Sigmoid colon (tissue), 7 donors: ENCODE data around the gene DPF1. TPM values are rescaled to one million over a fixed set of nuclear protein-coding genes. Genes with fewer than 3 reads are reported as not detected.

Source experiments
- DNase-seq: peaks from one replicate; pipeline ENCODE4 v3.0.0-alpha.2; 2019
- H3K27ac ChIP-seq, 4 donors: fragments of 200-600 bp; sonication (generic); one replicate each; pipeline ENCODE4 v1.5.1; 2016 to 2019; ENCODE audit warnings: mild to moderate bottlenecking in 1 of 4
- H3K27me3 ChIP-seq, 3 donors: fragments of 200-600 bp; sonication (generic); one replicate each; pipeline ENCODE4 v1.5.1; 2019; ENCODE audit warnings: mild to moderate bottlenecking in 1 of 3
- H3K36me3 ChIP-seq, 4 donors: fragments of 200-600 bp; sonication (generic); one replicate each; pipeline ENCODE4 v1.5.1; 2016 to 2019
- H3K4me1 ChIP-seq, 4 donors: fragments of 200-600 bp; sonication (generic); one replicate each; pipeline ENCODE4 v1.5.1; 2017 to 2019
- H3K4me3 ChIP-seq, 4 donors: fragments of 200-600 bp; sonication (generic); one replicate each; pipeline ENCODE4 v1.5.1; 2017 to 2019; ENCODE audit warnings: mild to moderate bottlenecking in 2 of 4, moderate library complexity in 1 of 4
- H3K9me3 ChIP-seq, 4 donors: fragments of 200-600 bp in 3 of 4; sonication (generic) in 3 of 4; one replicate each; pipeline versions ENCODE4 v1.5.1 to v1.6.1; 2013 to 2019
- EP300 ChIP-seq, 4 donors: sonication (generic); formaldehyde crosslinking; IDR thresholded peaks; one replicate each; pipeline ENCODE4 v1.6.1; 2017; ENCODE audit warnings: antibody characterized with exemption in 4 of 4
- POLR2A ChIP-seq, 2 donors: fragments of 450-650 bp; IDR thresholded peaks; one replicate each; pipeline ENCODE4 v1.6.1; 2016; ENCODE audit warnings: antibody characterized with exemption in 2 of 2, mild to moderate bottlenecking in 2 of 2, moderate library complexity in 2 of 2
- POLR2AphosphoS5 ChIP-seq, 4 donors: sonication (generic); formaldehyde crosslinking; IDR thresholded peaks; one replicate each; pipeline ENCODE4 v1.6.1; 2017; ENCODE audit warnings: antibody characterized with exemption in 4 of 4
- WGBS, 2 donors: extraction: QIAGEN DNeasy Blood & Tissue Kit; methylation state at CpG; one replicate each; pipeline ENCODE4 v1.1.7; 2013; 5-methylcytosine and 5-hydroxymethylcytosine counted together
- intact Hi-C: fragments of 100-400 bp; cut with DNase I; formaldehyde crosslinking; loops from one replicate; pipeline ENCODE4 v1.15.1; 2023
- polyA plus RNA-seq, 3 donors: library from polyadenylated mRNA; stranded (reverse); fragments of 200-250 nt; gene quantifications; one replicate each; pipeline ENCODE4 v1.2.3, GENCODE V29; 2013
- total RNA-seq, 4 donors: library from RNA; depleted of rRNA; stranded (reverse); fragments of >200 nt; gene quantifications; one replicate each; pipeline ENCODE4 v1.1.0, GENCODE V29; 2016
- TF ChIP-seq, protein P1 (sequence below), 4 experiments: fragments of 450-650 bp in 3 of 4; fragments of 200-600 bp in 1 of 4; IDR thresholded peaks; one replicate each; pipeline ENCODE4 v1.5.1; 2016 to 2019; ENCODE audit warnings: antibody characterized with exemption in 4 of 4, mild to moderate bottlenecking in 3 of 4, moderate library complexity in 2 of 4
- donor health status: healthy with polysubstance abuse.
- donor health status: Bipolar disorder and iron deficiency.
- donor health status: healthy.

Gene DPF1
- total and polyA plus RNA-seq, 7 donors: 0.12 to 1.4 TPM; not detected in 5

DNA sequence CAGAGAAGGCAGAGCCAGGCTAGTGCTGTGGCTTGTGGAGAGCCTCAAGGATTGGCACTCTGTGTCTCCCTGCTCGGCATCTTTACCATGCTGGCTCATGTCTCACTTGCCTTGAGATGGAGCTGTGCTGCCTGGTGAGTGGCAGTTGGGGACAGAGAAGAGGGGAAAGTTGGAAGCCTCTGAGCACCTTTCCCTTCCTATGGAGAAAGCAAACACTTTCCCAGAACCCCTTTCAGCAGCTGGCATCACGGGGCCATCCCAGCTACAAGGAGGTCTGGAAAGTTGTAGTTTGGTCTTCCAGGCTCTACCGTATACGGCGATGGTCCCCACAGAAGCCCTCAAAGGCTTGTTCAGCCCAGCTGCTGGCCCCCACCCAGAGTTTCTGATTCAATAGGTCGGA, 58.7 kb downstream of the DPF1 start:
- Histone ChIP-seq H3K9me3 (peaks cover 3 to 11% (median 10%) of the 10 kb centered on the region in 4 donors), H3K4me3 (no peak overlapping the region), H3K4me1 (no peaks in the 10 kb centered on the region), H3K36me3 (peaks cover 4 to 51% (median 32%) of the 10 kb centered on the region in 4 donors), H3K27me3 (no peaks in the 10 kb centered on the region), H3K27ac (no peak overlapping the region)
- TF ChIP-seq, protein P1, sequence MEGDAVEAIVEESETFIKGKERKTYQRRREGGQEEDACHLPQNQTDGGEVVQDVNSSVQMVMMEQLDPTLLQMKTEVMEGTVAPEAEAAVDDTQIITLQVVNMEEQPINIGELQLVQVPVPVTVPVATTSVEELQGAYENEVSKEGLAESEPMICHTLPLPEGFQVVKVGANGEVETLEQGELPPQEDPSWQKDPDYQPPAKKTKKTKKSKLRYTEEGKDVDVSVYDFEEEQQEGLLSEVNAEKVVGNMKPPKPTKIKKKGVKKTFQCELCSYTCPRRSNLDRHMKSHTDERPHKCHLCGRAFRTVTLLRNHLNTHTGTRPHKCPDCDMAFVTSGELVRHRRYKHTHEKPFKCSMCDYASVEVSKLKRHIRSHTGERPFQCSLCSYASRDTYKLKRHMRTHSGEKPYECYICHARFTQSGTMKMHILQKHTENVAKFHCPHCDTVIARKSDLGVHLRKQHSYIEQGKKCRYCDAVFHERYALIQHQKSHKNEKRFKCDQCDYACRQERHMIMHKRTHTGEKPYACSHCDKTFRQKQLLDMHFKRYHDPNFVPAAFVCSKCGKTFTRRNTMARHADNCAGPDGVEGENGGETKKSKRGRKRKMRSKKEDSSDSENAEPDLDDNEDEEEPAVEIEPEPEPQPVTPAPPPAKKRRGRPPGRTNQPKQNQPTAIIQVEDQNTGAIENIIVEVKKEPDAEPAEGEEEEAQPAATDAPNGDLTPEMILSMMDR (IDR thresholded peaks at IDR 0.05): no peak
- TF ChIP-seq POLR2AphosphoS5 (IDR thresholded peaks at IDR 0.05) (no peak), POLR2A (IDR thresholded peaks at IDR 0.05) (no peak), EP300 (IDR thresholded peaks at IDR 0.05) (no peak)
- WGBS, 2 donors: 98 to 99% methylated on average over 6 of the region's 6 CpGs
- intact Hi-C loops: no loop called here
- no peak for DNase-seq

DNA sequence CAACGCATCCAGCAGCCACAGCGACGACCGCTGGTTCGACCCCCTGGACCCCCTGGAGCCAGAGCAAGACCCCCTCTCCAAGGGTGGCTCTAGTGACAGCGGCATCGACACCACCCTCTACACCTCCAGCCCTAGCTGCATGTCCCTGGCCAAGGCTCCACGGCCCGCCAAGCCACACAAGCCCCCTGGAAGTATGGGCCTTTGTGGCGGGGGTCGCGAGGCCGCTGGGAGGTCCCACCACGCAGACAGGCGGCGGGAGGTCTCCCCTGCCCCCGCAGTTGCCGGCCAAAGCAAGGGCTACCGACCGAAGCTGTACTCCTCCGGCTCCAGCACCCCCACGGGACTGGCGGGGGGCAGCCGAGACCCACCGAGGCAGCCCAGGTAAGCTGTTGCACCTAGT, 59.5 kb downstream of the DPF1 start:
- 97 to 98% methylated on average over 25 of the region's 25 CpGs for WGBS, 2 donors
- peaks cover 3 to 11% (median 10%) of the 10 kb centered on the region in 4 donors for H3K9me3 ChIP-seq
- H3K4me1 ChIP-seq: no peaks in the 10 kb centered on the region
- peaks cover 4 to 53% (median 32%) of the 10 kb centered on the region in 4 donors for H3K36me3 ChIP-seq
- intact Hi-C loops: no loop called here
- no peak for DNase-seq
- H3K27ac ChIP-seq: no peak overlapping the region
- no peak overlapping the region for H3K4me3 ChIP-seq
- no peaks in the 10 kb centered on the region for H3K27me3 ChIP-seq
- no peak for TF ChIP-seq EP300 (IDR thresholded peaks at IDR 0.05)
- TF ChIP-seq POLR2A (IDR thresholded peaks at IDR 0.05): no peak
- TF ChIP-seq, protein P1 (IDR thresholded peaks at IDR 0.05): no peak
- TF ChIP-seq POLR2AphosphoS5 (IDR thresholded peaks at IDR 0.05): no peak

DNA sequence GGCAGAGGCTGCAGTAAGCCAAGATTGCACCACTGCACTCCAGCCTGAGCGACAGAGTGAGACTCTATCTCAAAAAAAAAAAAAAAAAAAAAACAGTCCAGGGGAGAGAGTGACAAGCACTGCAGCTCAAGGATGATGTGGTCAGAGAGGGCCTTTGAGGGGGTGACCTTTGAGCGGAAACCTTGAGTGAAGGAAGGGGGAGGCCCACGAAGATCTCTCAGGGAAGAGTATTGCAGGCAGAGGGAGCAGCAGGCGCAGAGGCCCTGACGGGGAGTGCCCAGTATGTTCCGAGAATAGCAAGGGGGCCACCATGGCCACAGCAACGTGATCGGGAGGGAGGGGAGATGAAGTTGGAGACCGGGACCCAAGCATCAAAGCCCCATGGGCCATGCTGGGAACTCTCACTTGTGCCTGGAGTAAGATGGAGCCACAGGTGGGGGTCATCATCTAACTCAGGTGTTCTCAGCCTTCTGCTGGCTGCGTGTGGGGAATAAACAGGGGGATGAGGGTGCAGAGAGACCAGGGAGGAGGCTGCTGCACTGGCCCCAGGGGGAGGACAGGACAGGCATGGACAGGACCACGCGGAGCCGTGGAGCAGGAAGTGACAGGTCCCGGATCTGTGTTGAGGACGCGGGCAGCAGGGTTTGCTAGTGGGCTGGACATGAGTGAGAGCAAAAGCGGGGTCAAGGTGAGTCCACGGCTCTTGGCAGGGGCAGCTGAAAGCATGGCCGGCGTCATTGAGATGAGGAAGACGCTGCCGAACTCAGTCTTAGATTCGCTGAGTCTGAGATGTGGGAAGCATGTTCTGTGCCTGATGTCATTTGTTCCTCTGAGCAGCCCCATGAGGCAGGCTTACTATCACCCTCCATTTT, 60.4 kb downstream of the DPF1 start:
- WGBS, 2 donors: 96 to 98% methylated on average over 23 of the region's 23 CpGs
- H3K9me3 ChIP-seq: peaks cover 3 to 11% (median 10%) of the 10 kb centered on the region in 4 donors
- no peak overlapping the region for H3K27ac ChIP-seq
- peaks cover 4 to 60% (median 32%) of the 10 kb centered on the region in 4 donors for H3K36me3 ChIP-seq
- H3K27me3 ChIP-seq: no peaks in the 10 kb centered on the region
- DNase-seq: no peak
- no peak overlapping the region for H3K4me3 ChIP-seq
- no peaks in the 10 kb centered on the region for H3K4me1 ChIP-seq
- TF ChIP-seq, protein P1 (IDR thresholded peaks at IDR 0.05): no peak
- TF ChIP-seq POLR2A (IDR thresholded peaks at IDR 0.05) (no peak), POLR2AphosphoS5 (IDR thresholded peaks at IDR 0.05) (no peak), EP300 (IDR thresholded peaks at IDR 0.05) (no peak)
- intact Hi-C loops: no loop called here

DNA sequence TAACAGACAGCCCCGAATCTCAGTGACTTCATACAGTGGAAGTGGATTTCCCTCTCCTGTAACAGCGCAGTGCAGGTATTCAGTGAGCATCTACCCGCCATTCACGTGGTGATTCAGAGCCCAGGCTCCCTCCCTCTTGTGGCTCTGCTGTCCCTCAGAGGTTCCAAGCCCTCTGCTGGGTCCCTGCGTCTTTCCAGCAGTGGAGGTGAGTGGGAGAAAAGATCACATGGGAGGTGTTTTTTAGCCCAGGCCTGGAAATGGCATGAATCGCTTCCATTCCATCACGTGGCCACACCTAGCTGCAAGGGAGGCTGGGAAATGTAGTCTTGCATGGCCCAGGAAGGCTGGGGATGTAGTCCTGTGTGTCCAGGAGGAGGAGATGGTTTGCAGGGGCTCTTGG, 61.4 kb downstream of the DPF1 start:
- TF ChIP-seq, protein P1 (IDR thresholded peaks at IDR 0.05): no peak
- TF ChIP-seq POLR2A (IDR thresholded peaks at IDR 0.05) (no peak), EP300 (IDR thresholded peaks at IDR 0.05) (no peak), POLR2AphosphoS5 (IDR thresholded peaks at IDR 0.05) (no peak)
- no peak for DNase-seq
- H3K36me3 ChIP-seq: peaks cover 4 to 63% (median 32%) of the 10 kb centered on the region in 4 donors

More for the DNA sequence above, 61.4 kb downstream of the DPF1 start:
- no peak overlapping the region for H3K27ac ChIP-seq
- no peaks in the 10 kb centered on the region for H3K4me1 ChIP-seq
- H3K9me3 ChIP-seq: peaks cover 3 to 11% (median 10%) of the 10 kb centered on the region in 4 donors
- intact Hi-C loops: no loop called here
- no peak overlapping the region for H3K4me3 ChIP-seq
- 98% methylated on average over 7 of the region's 7 CpGs for WGBS, 2 donors
- H3K27me3 ChIP-seq: no peaks in the 10 kb centered on the region
